DOHH2 (cell line): ENCODE data around the gene PUS7.

ENCODE experiments used
- H3F3A ChIP-seq: fragments of 200-600 bp; sonication (generic), shearing (Covaris generic); 2 replicates; pipeline ENCODE4 v1.6.0; 2016; ENCODE audit warnings: antibody characterized with exemption, mild to moderate bottlenecking; ENCODE audit not compliant: control insufficient read depth, insufficient read depth
- H3K27ac ChIP-seq: fragments of 200-600 bp; sonication (generic); 2 replicates; pipeline ENCODE4 v1.5.1; 2014; ENCODE audit warnings: low read depth, mild to moderate bottlenecking, low read length, moderate library complexity
- H3K27me3 ChIP-seq: fragments of 200-600 bp; sonication (generic); 2 replicates; pipeline ENCODE4 v1.6.1; 2014; ENCODE audit warnings: mild to moderate bottlenecking, low read length, mixed read lengths; ENCODE audit not compliant: control insufficient read depth
- H3K36me3 ChIP-seq: fragments of 200-600 bp; sonication (generic); 2 replicates; pipeline ENCODE4 v1.6.1; 2014; ENCODE audit warnings: mild to moderate bottlenecking, low read length, moderate library complexity, mixed read lengths; ENCODE audit not compliant: control insufficient read depth
- H3K4me1 ChIP-seq: fragments of 200-600 bp; sonication (generic); 2 replicates; pipeline ENCODE4 v1.6.1; 2014; ENCODE audit warnings: mild to moderate bottlenecking, low read length, mixed read lengths; ENCODE audit not compliant: control insufficient read depth
- H3K4me2 ChIP-seq: fragments of 200-600 bp; sonication (generic); 2 replicates; pipeline ENCODE4 v1.6.0; 2014; ENCODE audit warnings: mild to moderate bottlenecking, low read length, moderate library complexity
- H3K4me3 ChIP-seq: fragments of 200-600 bp; sonication (generic); 2 replicates; pipeline ENCODE4 v1.5.1; 2014; ENCODE audit warnings: mild to moderate bottlenecking, low read length, mixed read lengths
- H3K79me2 ChIP-seq: fragments of 200-600 bp; sonication (generic); 2 replicates; pipeline ENCODE4 v1.6.1; 2014; ENCODE audit warnings: mild to moderate bottlenecking, low read length, mixed read lengths; ENCODE audit not compliant: control insufficient read depth
- H3K9me2 ChIP-seq: fragments of 200-600 bp; sonication (generic); replicated peaks from 2 replicates; pipeline ENCODE4 v1.6.1; 2014; ENCODE audit warnings: mild to moderate bottlenecking, low read length, mixed read lengths; ENCODE audit not compliant: control insufficient read depth
- H3K9me3 ChIP-seq: fragments of 200-600 bp; sonication (generic); 2 replicates; pipeline ENCODE4 v1.6.1; 2014; ENCODE audit warnings: antibody characterized with exemption, low read length, mixed read lengths; ENCODE audit not compliant: control insufficient read depth, insufficient read depth
- H4K20me1 ChIP-seq: fragments of 200-600 bp; sonication (generic); 2 replicates; pipeline ENCODE4 v1.6.0; 2014; ENCODE audit warnings: low read depth, mild to moderate bottlenecking, antibody characterized with exemption, low read length, moderate library complexity; ENCODE audit not compliant: control insufficient read depth, insufficient read depth
- CTCF ChIP-seq: fragments of 200-600 bp; sonication (generic); IDR thresholded peaks from one replicate; pipeline ENCODE4 v1.5.1; 2014; ENCODE audit warnings: antibody characterized with exemption, mild to moderate bottlenecking, low read depth, low read length; ENCODE audit not compliant: poor library complexity, severe bottlenecking
- EZH2phosphoT487 ChIP-seq: fragments of 200-600 bp; sonication (generic); IDR thresholded peaks from 2 replicates; pipeline ENCODE4 v1.6.1; 2017; ENCODE audit warnings: borderline replicate concordance, mild to moderate bottlenecking, antibody characterized with exemption, low read length, moderate library complexity, mixed read lengths

The PUS7 gene

GRCh38 chr7:105473163-105473562 lies 48.9 kb downstream of the PUS7 start:
- Histone ChIP-seq H3K4me2 (no peak overlapping the region), H3K79me2 (no peaks in the 10 kb centered on the region), H3K9me2 (no peaks in the 10 kb centered on the region), H3F3A (peaks cover 14% of the 10 kb centered on the region), H3K27ac (no peak overlapping the region), H4K20me1 (no peaks in the 10 kb centered on the region), H3K36me3 (peaks cover 51% of the 10 kb centered on the region), H3K27me3 (no peaks in the 10 kb centered on the region), H3K4me1 (no peaks in the 10 kb centered on the region), H3K4me3 (no peak overlapping the region), H3K9me3 (no peaks in the 10 kb centered on the region)
- TF ChIP-seq CTCF (no peak), EZH2phosphoT487 (no peak)

- Histone ChIP-seq H3K9me2 (no peaks in the 10 kb centered on the region), H3F3A (peaks cover 6% of the 10 kb centered on the region; the same call in 1 of the 2 replicates), H4K20me1 (no peaks in the 10 kb centered on the region), H3K36me3 (peaks cover 47% of the 10 kb centered on the region), H3K27me3 (no peaks in the 10 kb centered on the region), H3K4me2 (no peak overlapping the region), H3K4me1 (no peaks in the 10 kb centered on the region), H3K79me2 (no peaks in the 10 kb centered on the region), H3K27ac (no peak overlapping the region), H3K4me3 (no peak overlapping the region), H3K9me3 (no peaks in the 10 kb centered on the region)
- TF ChIP-seq CTCF (no peak), EZH2phosphoT487 (no peak)
These were observed 51.2 kb downstream of the PUS7 start for GRCh38 chr7:105470846-105471245.

- Histone ChIP-seq H3K4me1 (no peaks in the 10 kb centered on the region), H4K20me1 (no peaks in the 10 kb centered on the region), H3K9me2 (no peaks in the 10 kb centered on the region), H3K4me2 (no peak overlapping the region), H3K36me3 (peaks cover 50% of the 10 kb centered on the region), H3K4me3 (no peak overlapping the region), H3K9me3 (no peaks in the 10 kb centered on the region), H3K79me2 (no peaks in the 10 kb centered on the region), H3F3A (peaks cover 6% of the 10 kb centered on the region; the same call in 1 of the 2 replicates), H3K27me3 (no peaks in the 10 kb centered on the region), H3K27ac (no peak overlapping the region)
- TF ChIP-seq CTCF (no peak), EZH2phosphoT487 (no peak)
These were observed 52.0 kb downstream of the PUS7 start for GRCh38 chr7:105470090-105470489.
